ENCODE data around the gene TBL1Y.

The TBL1Y gene

DNA sequence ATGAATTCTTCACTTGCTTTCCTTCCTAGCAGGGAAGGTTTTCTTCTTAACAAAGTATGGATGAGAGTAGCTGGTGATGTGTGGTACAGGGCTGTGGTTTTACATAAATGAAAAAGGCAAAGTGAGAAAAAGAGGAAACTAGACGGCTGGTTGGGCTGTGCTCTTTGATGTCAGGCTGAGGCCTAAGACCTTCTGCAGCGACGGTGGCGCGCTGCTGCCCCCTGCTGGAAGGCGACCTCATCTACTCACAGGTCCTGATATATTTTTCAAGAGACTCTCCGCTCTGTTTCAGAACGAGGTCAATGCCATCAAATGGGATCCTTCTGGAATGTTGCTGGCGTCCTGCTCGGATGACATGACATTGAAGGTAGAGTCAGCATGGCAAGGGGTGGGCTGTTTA lies 175.1 kb downstream of the TBL1Y start:
- no peak overlapping the region for H3K4me3 ChIP-seq (replicated peaks; ENCODE audit: insufficient read depth, low read length)
- no peaks in the 10 kb centered on the region for H3K27me3 ChIP-seq (ENCODE audit: insufficient read depth, poor library complexity, severe bottlenecking)
- no peak overlapping the region for H3K27ac ChIP-seq (replicated peaks)
- no peak for DNase-seq (ENCODE audit: low read depth in 1 of 2, low spot score in 1 of 2)
- TF ChIP-seq CTCF (IDR thresholded peaks at IDR 0.05; ENCODE audit: insufficient read depth, low read length) (no peak), POLR2AphosphoS5 (IDR thresholded peaks at IDR 0.05; ENCODE audit: low read depth) (no peak), REST (IDR thresholded peaks at IDR 0.05; ENCODE audit: insufficient replicate concordance, low read depth) (no peak), SPI1 (IDR thresholded peaks at IDR 0.05; ENCODE audit: borderline replicate concordance, low read depth) (no peak), GABPA (IDR thresholded peaks at IDR 0.05; ENCODE audit: low read depth) (no peak)

GRCh38 chrY:7092836-7093235 lies 182.3 kb downstream of the TBL1Y start:
- Histone ChIP-seq H3K27me3 (ENCODE audit: insufficient read depth, poor library complexity, severe bottlenecking) (no peaks in the 10 kb centered on the region), H3K4me3 (replicated peaks; ENCODE audit: insufficient read depth, low read length) (no peak overlapping the region), H3K27ac (replicated peaks) (no peak overlapping the region)
- TF ChIP-seq GABPA (IDR thresholded peaks at IDR 0.05; ENCODE audit: low read depth) (no peak), REST (IDR thresholded peaks at IDR 0.05; ENCODE audit: insufficient replicate concordance, low read depth) (no peak), POLR2AphosphoS5 (IDR thresholded peaks at IDR 0.05; ENCODE audit: low read depth) (no peak), SPI1 (IDR thresholded peaks at IDR 0.05; ENCODE audit: borderline replicate concordance, low read depth) (no peak), CTCF (IDR thresholded peaks at IDR 0.05; ENCODE audit: insufficient read depth, low read length) (no peak)
- no peak for DNase-seq (ENCODE audit: low read depth in 1 of 2, low spot score in 1 of 2)

DNA sequence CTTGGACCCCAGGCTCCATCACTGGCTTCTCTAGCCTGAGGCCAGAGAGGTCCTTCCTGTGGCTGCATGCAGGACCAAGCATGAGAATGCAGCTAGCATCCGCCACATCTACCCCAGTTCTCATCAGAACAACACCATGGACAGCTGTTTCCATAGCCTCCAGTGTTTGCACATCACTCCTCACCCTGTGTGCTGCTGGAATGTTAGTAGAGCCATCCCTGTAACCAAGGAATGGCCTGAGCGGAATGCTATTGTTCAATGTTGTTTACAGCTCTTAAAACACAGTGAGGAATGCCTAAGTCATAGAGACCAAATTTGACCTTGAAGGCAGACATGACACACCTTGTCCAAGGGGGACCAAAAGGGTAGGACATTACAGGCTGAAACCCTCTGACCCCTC lies 183.9 kb downstream of the TBL1Y start:
- Histone ChIP-seq H3K4me3 (replicated peaks; ENCODE audit: insufficient read depth, low read length) (no peak overlapping the region), H3K27me3 (ENCODE audit: insufficient read depth, poor library complexity, severe bottlenecking) (no peaks in the 10 kb centered on the region), H3K27ac (replicated peaks) (no peak overlapping the region)
- no peak for TF ChIP-seq GABPA (IDR thresholded peaks at IDR 0.05; ENCODE audit: low read depth)
- TF ChIP-seq POLR2AphosphoS5 (IDR thresholded peaks at IDR 0.05; ENCODE audit: low read depth) = no peak
- DNase-seq (ENCODE audit: low read depth in 1 of 2, low spot score in 1 of 2) = no peak

DNA sequence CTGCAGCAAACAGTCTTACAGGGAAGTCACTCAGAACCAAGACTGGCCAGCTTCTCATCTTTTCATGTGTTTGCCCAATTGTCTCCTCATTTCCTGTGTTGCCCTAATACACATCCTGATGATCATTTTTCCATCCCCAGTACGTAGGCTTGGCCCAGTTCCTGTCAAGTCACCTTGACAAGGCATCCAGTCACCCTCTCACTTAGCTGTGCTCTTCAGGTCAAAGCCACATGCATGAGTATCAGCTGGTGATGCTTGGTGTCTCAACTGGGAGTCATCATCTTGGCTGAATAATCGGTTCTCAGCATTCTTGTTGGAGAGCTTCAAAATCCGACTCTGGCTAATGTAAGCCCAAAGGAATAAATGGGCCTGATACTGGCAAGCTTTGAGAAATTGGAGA lies 186.5 kb downstream of the TBL1Y start:
- Histone ChIP-seq H3K27ac (replicated peaks) (no peak overlapping the region), H3K4me3 (replicated peaks; ENCODE audit: insufficient read depth, low read length) (no peak overlapping the region), H3K27me3 (ENCODE audit: insufficient read depth, poor library complexity, severe bottlenecking) (no peaks in the 10 kb centered on the region)
- no peak for DNase-seq (ENCODE audit: low read depth in 1 of 2, low spot score in 1 of 2)
- TF ChIP-seq REST (IDR thresholded peaks at IDR 0.05; ENCODE audit: insufficient replicate concordance, low read depth) = no peak
- no peak for TF ChIP-seq CTCF (IDR thresholded peaks at IDR 0.05; ENCODE audit: insufficient read depth, low read length)
- no peak for TF ChIP-seq SPI1 (IDR thresholded peaks at IDR 0.05; ENCODE audit: borderline replicate concordance, low read depth)
- TF ChIP-seq GABPA (IDR thresholded peaks at IDR 0.05; ENCODE audit: low read depth) = no peak
- TF ChIP-seq POLR2AphosphoS5 (IDR thresholded peaks at IDR 0.05; ENCODE audit: low read depth) = no peak

Measured in HL-60 (cell line).